IPS DF 6.9 (cell line): Measurements from ENCODE around the gene CLSTN3.

Experiments
- DNase-seq: peaks from one replicate; pipeline ENCODE4 v3.0.0-alpha.2; 2013; ENCODE audit warnings: low read depth, low spot score
- H3K27ac ChIP-seq: one replicate; pipeline ENCODE4 v1.5.1; 2013; ENCODE audit warnings: low read length, control low read depth
- H3K27me3 ChIP-seq: 2 replicates; pipeline ENCODE4 v1.6.1; 2013; ENCODE audit warnings: mild to moderate bottlenecking, low read length; ENCODE audit not compliant: control insufficient read depth, insufficient read depth
- H3K36me3 ChIP-seq: 2 replicates; pipeline ENCODE4 v1.6.1; 2013; ENCODE audit warnings: low read length; ENCODE audit not compliant: control insufficient read depth, insufficient read depth
- H3K4me1 ChIP-seq: 2 replicates; pipeline ENCODE4 v1.6.1; 2013; ENCODE audit warnings: low read length; ENCODE audit not compliant: control insufficient read depth, insufficient read depth
- H3K4me3 ChIP-seq: 2 replicates; pipeline ENCODE4 v1.5.1; 2013; ENCODE audit warnings: mild to moderate bottlenecking, low read length
- H3K9me3 ChIP-seq: 2 replicates; pipeline ENCODE4 v1.6.1; 2013; ENCODE audit warnings: low read length, inconsistent platforms; ENCODE audit not compliant: control insufficient read depth, insufficient read depth
- WGBS: extraction: QIAGEN DNeasy Blood & Tissue Kit; methylation state at CpG from one replicate; pipeline ENCODE4 v1.1.7; 2013; ENCODE audit warnings: mixed read lengths, missing lambda C conversion rate; ENCODE audit not compliant: insufficient read length, insufficient coverage; 5-methylcytosine and 5-hydroxymethylcytosine counted together

CLSTN3 gene

GRCh38 chr12:7093486-7093885, 36.7 kb upstream of the CLSTN3 start:
- no peak for DNase-seq
- Histone ChIP-seq H3K27me3 (no peaks in the 10 kb centered on the region), H3K4me1 (peaks cover 11% of the 10 kb centered on the region), H3K4me3 (no peak overlapping the region), H3K27ac (no peak overlapping the region), H3K9me3 (no peaks in the 10 kb centered on the region), H3K36me3 (no peaks in the 10 kb centered on the region)
- WGBS: no CpG with 5 or more reads among the region's 5 CpGs

GRCh38 chr12:7093892-7094291, 36.3 kb upstream of the CLSTN3 start:
- peaks cover 11% of the 10 kb centered on the region for H3K4me1 ChIP-seq
- no peak overlapping the region for H3K4me3 ChIP-seq
- no CpG with 5 or more reads among the region's 10 CpGs for WGBS
- no peak overlapping the region for H3K27ac ChIP-seq
- H3K36me3 ChIP-seq: no peaks in the 10 kb centered on the region
- no peaks in the 10 kb centered on the region for H3K9me3 ChIP-seq
- H3K27me3 ChIP-seq: no peaks in the 10 kb centered on the region
- no peak for DNase-seq

- WGBS: no CpG with 5 or more reads among the region's 26 CpGs
- peaks cover 5% of the 10 kb centered on the region; the same call in 1 of the 2 replicates for H3K36me3 ChIP-seq
- H3K27me3 ChIP-seq: no peaks in the 10 kb centered on the region
- no peaks in the 10 kb centered on the region for H3K9me3 ChIP-seq
- H3K27ac ChIP-seq: no peak overlapping the region
- no peak for DNase-seq
- H3K4me3 ChIP-seq: no peak overlapping the region
- H3K4me1 ChIP-seq: no peaks in the 10 kb centered on the region
These were observed 33.9 kb upstream of the CLSTN3 start for GRCh38 chr12:7096006-7096932.

- H3K9me3 ChIP-seq: no peaks in the 10 kb centered on the region
- no peaks in the 10 kb centered on the region for H3K4me1 ChIP-seq
- no peak overlapping the region for H3K27ac ChIP-seq
- H3K27me3 ChIP-seq: no peaks in the 10 kb centered on the region
- no CpG with 5 or more reads among the region's 19 CpGs for WGBS
- H3K36me3 ChIP-seq: peaks cover 5% of the 10 kb centered on the region; the same call in 1 of the 2 replicates
- H3K4me3 ChIP-seq: no peak overlapping the region
- no peak for DNase-seq
These were observed 33.2 kb upstream of the CLSTN3 start for GRCh38 chr12:7096979-7097378.

GRCh38 chr12:7099290-7099996, 30.7 kb upstream of the CLSTN3 start:
- no peak for DNase-seq
- Histone ChIP-seq H3K27me3 (no peaks in the 10 kb centered on the region), H3K4me1 (no peaks in the 10 kb centered on the region), H3K27ac (no peak overlapping the region), H3K9me3 (no peaks in the 10 kb centered on the region), H3K4me3 (no peak overlapping the region), H3K36me3 (peaks cover 5% of the 10 kb centered on the region; the same call in 1 of the 2 replicates)
- WGBS: no CpG with 5 or more reads among the region's 9 CpGs

GRCh38 chr12:7100239-7100638, 29.9 kb upstream of the CLSTN3 start:
- Histone ChIP-seq H3K27ac (no peak overlapping the region), H3K27me3 (no peaks in the 10 kb centered on the region), H3K9me3 (no peaks in the 10 kb centered on the region), H3K4me1 (no peaks in the 10 kb centered on the region), H3K36me3 (peaks cover 5% of the 10 kb centered on the region; the same call in 1 of the 2 replicates), H3K4me3 (no peak overlapping the region)
- no CpG with 5 or more reads among the region's 4 CpGs for WGBS
- DNase-seq: no peak

GRCh38 chr12:7101047-7101693, 29.0 kb upstream of the CLSTN3 start:
- WGBS: no CpG with 5 or more reads among the region's 4 CpGs
- H3K36me3 ChIP-seq: peaks cover 5% of the 10 kb centered on the region; the same call in 1 of the 2 replicates

GRCh38 chr12:7101694-7102131, 28.5 kb upstream of the CLSTN3 start:
- H3K4me1 ChIP-seq: no peaks in the 10 kb centered on the region
- WGBS: no CpG with 5 or more reads among the region's 10 CpGs

More at GRCh38 chr12:7101047-7101693, 29.0 kb upstream of the CLSTN3 start:
- no peak for DNase-seq
- no peaks in the 10 kb centered on the region for H3K27me3 ChIP-seq
- H3K4me1 ChIP-seq: no peaks in the 10 kb centered on the region
- H3K4me3 ChIP-seq: no peak overlapping the region
- no peak overlapping the region for H3K27ac ChIP-seq
- H3K9me3 ChIP-seq: no peaks in the 10 kb centered on the region

GRCh38 chr12:7102582-7102981, 27.6 kb upstream of the CLSTN3 start:
- H3K36me3 ChIP-seq: peaks cover 5% of the 10 kb centered on the region; the same call in 1 of the 2 replicates
- no peaks in the 10 kb centered on the region for H3K4me1 ChIP-seq
- no peaks in the 10 kb centered on the region for H3K27me3 ChIP-seq
- H3K9me3 ChIP-seq: no peaks in the 10 kb centered on the region
- no peak overlapping the region for H3K27ac ChIP-seq
- no peak overlapping the region for H3K4me3 ChIP-seq
- no peak for DNase-seq
- no CpG with 5 or more reads among the region's 3 CpGs for WGBS

More at GRCh38 chr12:7101694-7102131, 28.5 kb upstream of the CLSTN3 start:
- Histone ChIP-seq H3K36me3 (peaks cover 5% of the 10 kb centered on the region; the same call in 1 of the 2 replicates), H3K27me3 (no peaks in the 10 kb centered on the region), H3K4me3 (no peak overlapping the region), H3K9me3 (no peaks in the 10 kb centered on the region), H3K27ac (no peak overlapping the region)
- DNase-seq: no peak
